Dermis microvascular lymphatic vessel endothelial cell (primary cell): ENCODE measurements around the gene RSPH10B2. TPM values are rescaled to one million over a fixed set of nuclear protein-coding genes. Genes with fewer than 3 reads are reported as not detected.
"Not testable (repeated sequence)": the region's sequence is repeated elsewhere in the genome, so short reads cannot be mapped to it uniquely, and the experiment has no call there.

Experiments
- DNase-seq, 2 donors: peaks; one replicate each; pipeline versions ENCODE4 v3.0.0 to v3.0.0-alpha.2; 2010; ENCODE audit warnings: low read depth in 2 of 2
- total RNA-seq: library from RNA; depleted of rRNA; stranded (reverse); fragments of >200 nt; gene quantifications from 2 replicates; pipeline ENCODE4 v1.2.1, GENCODE V29; 2014

Gene RSPH10B2
- total RNA-seq, 1 donor from 2014 or later, result 0.39 TPM

GRCh38 chr7:6789353-6789752 lies 35.5 kb downstream of the RSPH10B2 start:
- not testable (repeated sequence) for DNase-seq

- peak; percentile 78 to 95 for DNase-seq
Measured at GRCh38 chr7:6792113-6792872, 38.4 kb downstream of the RSPH10B2 start.

GRCh38 chr7:6794276-6794675 lies 40.4 kb downstream of the RSPH10B2 start:
- not testable (repeated sequence) for DNase-seq

GRCh38 chr7:6797218-6797617 lies 43.3 kb downstream of the RSPH10B2 start:
- not testable (repeated sequence) for DNase-seq

GRCh38 chr7:6798047-6798446 lies 44.1 kb downstream of the RSPH10B2 start:
- DNase-seq, result not testable (repeated sequence)

GRCh38 chr7:6799887-6800286 lies 46.0 kb downstream of the RSPH10B2 start:
- not testable (repeated sequence) for DNase-seq

GRCh38 chr7:6800331-6800730 lies 46.4 kb downstream of the RSPH10B2 start:
- DNase-seq, result not testable (repeated sequence)

GRCh38 chr7:6807393-6807918 lies 53.6 kb downstream of the RSPH10B2 start:
- not testable (repeated sequence) for DNase-seq

GRCh38 chr7:6807959-6808358 lies 54.1 kb downstream of the RSPH10B2 start:
- DNase-seq, result not testable (repeated sequence)

- DNase-seq, result not testable (repeated sequence)
Measured at GRCh38 chr7:6813011-6813410, 59.1 kb downstream of the RSPH10B2 start.

- not testable (repeated sequence) for DNase-seq
Measured at GRCh38 chr7:6815470-6815869, 61.6 kb downstream of the RSPH10B2 start.

GRCh38 chr7:6821622-6822021 lies 67.7 kb downstream of the RSPH10B2 start:
- not testable (repeated sequence) for DNase-seq

GRCh38 chr7:6825236-6826125 lies 71.6 kb downstream of the RSPH10B2 start:
- DNase-seq, result not testable (repeated sequence)

GRCh38 chr7:6826151-6826550 lies 72.2 kb downstream of the RSPH10B2 start, which contains the start of gene CCZ1B:
Gene CCZ1B (minus strand): TSS chr7:6826275. CDS start chr7:6826197, 78 bp downstream.
- peak; percentile 42 to 77 for DNase-seq

GRCh38 chr7:6827180-6827579 lies 73.3 kb downstream of the RSPH10B2 start:
- peak in 1 of 2 donors; percentile 20 for DNase-seq

GRCh38 chr7:6829616-6830015 lies 75.7 kb downstream of the RSPH10B2 start:
- not testable (repeated sequence) for DNase-seq

- DNase-seq, result not testable (repeated sequence)
Measured at GRCh38 chr7:6830026-6830425, 76.1 kb downstream of the RSPH10B2 start.

GRCh38 chr7:6831018-6831725 lies 77.3 kb downstream of the RSPH10B2 start:
- DNase-seq, result no peak

- DNase-seq, result no peak
Measured at GRCh38 chr7:6833636-6834035, 79.7 kb downstream of the RSPH10B2 start.

GRCh38 chr7:6835521-6835920 lies 81.6 kb downstream of the RSPH10B2 start:
- DNase-seq, result not testable (repeated sequence)

GRCh38 chr7:6837081-6837480 lies 83.2 kb downstream of the RSPH10B2 start:
- DNase-seq, result not testable (repeated sequence)
